Renal pelvis (tissue), 4 donors: ENCODE results near the gene BCL6B. TPM values are rescaled to one million over a fixed set of nuclear protein-coding genes. Genes with fewer than 3 reads are reported as not detected.
"Not testable (repeated sequence)": the region's sequence is repeated elsewhere in the genome, so short reads cannot be mapped to it uniquely, and the experiment has no call there.

ENCODE experiments used
- DNase-seq: peaks from one replicate; pipeline ENCODE4 v3.0.0-alpha.2; 2013
- polyA plus RNA-seq, 3 donors: library from polyadenylated mRNA; unstranded; fragments of 120-200 nt; gene quantifications; one replicate each; pipeline ENCODE4 v1.2.1, GENCODE V29; 2013; ENCODE audit not compliant: insufficient read length in 3 of 3

Gene BCL6B
- polyA plus RNA-seq, 3 donors = 24.7 to 30.0 (median 25.5) TPM

DNA sequence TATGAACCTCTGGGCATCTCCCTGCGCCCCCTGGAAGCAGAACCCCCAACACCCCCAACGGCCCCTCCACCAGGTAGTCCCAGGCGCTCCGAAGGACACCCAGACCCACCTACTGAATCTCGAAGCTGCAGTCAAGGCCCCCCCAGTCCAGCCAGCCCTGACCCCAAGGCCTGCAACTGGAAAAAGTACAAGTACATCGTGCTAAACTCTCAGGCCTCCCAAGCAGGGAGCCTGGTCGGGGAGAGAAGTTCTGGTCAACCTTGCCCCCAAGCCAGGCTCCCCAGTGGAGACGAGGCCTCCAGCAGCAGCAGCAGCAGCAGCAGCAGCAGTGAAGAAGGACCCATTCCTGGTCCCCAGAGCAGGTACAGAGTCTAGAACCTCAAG is 1.5 kb downstream of the BCL6B start:
- no peak for DNase-seq

DNA sequence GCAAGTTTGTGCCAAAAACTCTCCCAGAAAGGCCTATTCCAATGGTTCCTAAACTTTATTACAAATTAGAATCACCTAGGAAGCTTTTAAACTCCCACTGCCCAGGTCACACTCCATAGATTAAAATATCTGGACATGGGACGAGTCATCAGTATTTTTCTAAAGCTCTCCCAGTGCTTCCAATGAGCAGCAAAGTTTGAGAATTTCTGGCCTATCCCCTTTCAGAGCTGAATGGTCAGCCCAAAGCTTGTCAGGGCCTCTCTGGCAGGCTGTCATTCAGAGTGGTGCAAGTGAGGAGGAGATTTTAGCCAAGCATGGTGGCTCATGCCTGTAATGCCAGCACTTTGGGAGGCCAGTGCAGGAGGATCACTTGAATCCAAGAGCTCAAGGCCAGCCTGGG is 2.4 kb downstream of the BCL6B start:
- DNase-seq = no peak

DNA sequence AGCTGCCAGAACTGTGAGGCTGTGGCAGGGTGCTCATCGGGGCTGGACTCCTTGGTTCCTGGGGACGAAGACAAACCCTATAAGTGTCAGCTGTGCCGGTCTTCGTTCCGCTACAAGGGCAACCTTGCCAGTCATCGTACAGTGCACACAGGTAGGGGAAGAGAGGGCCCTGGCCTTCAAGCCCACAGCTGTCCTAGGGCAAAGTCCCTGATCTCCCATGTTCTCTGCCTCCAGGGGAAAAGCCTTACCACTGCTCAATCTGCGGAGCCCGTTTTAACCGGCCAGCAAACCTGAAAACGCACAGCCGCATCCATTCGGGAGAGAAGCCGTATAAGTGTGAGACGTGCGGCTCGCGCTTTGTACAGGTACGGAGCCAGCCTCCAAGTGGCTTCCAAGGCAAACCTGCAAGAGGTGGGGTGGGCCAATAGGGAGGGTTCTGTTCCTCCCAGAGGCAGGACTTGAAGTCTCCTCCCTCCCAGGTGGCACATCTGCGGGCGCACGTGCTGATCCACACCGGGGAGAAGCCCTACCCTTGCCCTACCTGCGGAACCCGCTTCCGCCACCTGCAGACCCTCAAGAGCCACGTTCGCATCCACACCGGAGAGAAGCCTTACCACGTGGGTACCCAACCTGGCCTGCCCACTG is 3.7 kb downstream of the BCL6B start:
- no peak for DNase-seq

DNA sequence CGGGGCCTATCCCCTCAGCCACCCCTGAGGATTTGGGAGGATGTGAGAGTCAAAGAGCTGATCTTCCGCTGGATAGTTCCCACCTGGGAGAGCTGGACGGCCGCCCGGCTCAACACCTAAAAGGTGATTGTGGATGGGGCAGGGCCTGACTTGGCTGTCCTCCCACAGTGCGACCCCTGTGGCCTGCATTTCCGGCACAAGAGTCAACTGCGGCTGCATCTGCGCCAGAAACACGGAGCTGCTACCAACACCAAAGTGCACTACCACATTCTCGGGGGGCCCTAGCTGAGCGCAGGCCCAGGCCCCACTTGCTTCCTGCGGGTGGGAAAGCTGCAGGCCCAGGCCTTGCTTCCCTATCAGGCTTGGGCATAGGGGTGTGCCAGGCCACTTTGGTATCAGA is 4.5 kb downstream of the BCL6B start:
- no peak for DNase-seq

DNA sequence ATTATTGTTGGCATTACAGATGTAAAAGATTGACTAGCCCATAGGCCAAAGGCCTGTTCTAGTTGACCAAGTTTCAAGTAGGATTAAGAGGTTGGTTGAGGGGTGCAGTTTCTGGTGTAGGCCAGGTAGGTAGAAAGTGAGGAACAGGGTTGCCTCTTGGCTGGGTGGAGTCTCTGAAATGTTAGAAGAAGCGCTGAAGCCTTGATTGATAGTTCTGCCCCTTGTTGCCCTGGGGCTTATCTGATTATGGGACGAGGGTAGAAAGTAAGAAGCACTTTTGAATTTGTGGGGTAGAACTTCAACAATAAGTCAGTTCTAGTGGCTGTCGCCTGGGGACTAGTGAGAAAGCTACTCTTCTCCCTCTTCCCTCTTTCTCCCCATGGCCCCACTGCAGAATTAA is 6.2 kb downstream of the BCL6B start:
- no peak for DNase-seq

DNA sequence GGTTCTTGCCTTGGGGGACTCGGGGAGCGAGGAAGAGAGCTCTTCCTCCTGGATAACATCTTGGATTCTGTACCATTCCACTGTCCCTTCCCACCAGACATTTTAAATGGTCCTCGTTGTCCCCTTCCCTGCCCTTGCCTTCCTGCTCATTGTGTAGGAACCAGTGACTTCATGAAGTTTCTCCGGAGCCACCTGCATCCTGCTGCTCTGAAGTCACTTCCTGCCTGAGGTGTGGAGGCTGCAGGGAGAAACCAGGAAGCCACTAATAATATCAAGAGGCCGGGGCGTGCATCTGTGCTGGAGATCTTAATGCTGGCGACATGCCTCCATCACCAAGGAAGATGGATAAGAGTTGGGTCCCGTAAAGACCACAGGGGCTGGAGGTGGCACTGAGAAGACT is 6.8 kb downstream of the BCL6B start:
- no peak for DNase-seq

DNA sequence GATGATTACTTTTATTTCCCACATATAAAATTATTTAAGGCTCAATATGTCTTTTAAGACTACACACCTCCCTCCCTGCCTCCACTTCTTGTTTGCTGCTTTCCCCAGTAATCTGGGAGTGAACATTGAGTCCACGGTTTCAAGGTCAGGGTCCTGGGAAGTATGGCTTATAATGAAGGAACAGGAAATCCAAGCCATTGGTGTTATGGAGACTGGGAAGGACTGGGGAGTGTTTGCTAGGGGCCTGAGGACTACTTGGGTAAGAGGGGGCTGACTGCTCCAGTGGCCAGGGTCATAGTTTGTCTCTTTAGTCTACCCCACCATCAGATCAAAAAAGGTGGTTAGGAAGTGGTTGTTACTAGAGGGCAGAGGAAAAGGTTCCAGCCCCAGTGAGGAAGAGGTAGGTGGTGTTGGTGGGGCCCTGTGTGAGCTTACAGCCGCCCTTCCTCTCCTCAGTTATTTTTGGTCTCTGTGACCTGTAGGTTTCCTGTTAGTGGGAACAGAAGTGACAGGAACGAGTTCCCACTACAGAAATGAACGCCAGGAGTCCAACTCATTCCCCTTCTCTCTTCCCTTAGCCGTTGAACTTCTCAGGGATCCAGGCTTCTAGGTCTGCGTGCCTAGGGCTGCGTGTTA is 12.2 kb downstream of the BCL6B start:
- DNase-seq = no peak

DNA sequence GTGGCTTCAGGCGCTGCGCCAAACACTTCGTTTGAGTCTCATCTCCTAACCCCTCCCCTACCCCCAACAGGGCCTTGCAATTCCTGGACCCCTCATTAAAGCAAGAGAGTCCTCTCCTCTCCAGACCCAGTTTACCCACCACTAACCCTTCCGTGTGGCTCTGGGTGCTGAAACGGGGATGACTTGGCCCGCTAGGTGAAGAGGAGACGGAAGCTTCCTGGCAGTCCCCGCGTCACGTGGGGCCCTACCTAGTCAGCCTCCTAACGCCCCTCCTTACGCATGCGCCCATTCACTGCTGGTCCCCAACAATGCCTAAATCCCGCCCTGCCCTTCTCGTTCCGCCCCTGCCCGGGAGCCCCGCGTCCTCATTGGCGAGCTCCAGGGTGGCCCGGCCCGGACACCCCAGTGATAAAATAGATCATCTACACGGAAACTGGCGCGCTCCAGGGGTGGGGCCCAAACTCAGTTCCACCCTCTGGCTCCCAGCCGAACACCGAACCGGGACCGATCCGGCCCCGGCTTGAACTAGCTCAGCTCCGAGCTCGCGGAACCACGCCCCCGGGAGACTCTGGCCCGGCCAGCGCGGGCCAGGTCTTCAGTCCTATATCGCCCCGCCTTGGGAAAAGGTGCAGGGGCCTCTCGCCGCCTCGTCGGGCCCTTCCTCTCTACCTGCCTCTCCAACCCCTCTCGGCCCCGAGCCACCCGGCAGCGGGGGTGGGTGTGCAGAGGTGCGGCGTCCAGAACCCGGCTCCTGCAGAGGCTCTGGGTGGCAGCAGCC is 12.9 kb downstream of the BCL6B start, which contains the start of gene SLC16A13:
SLC16A13 (plus strand) TSS at position 425 of the 778 bp plus-strand sequence. CDS start 368 bp downstream, outside the sequence.
- peak; percentile 94 for DNase-seq

DNA sequence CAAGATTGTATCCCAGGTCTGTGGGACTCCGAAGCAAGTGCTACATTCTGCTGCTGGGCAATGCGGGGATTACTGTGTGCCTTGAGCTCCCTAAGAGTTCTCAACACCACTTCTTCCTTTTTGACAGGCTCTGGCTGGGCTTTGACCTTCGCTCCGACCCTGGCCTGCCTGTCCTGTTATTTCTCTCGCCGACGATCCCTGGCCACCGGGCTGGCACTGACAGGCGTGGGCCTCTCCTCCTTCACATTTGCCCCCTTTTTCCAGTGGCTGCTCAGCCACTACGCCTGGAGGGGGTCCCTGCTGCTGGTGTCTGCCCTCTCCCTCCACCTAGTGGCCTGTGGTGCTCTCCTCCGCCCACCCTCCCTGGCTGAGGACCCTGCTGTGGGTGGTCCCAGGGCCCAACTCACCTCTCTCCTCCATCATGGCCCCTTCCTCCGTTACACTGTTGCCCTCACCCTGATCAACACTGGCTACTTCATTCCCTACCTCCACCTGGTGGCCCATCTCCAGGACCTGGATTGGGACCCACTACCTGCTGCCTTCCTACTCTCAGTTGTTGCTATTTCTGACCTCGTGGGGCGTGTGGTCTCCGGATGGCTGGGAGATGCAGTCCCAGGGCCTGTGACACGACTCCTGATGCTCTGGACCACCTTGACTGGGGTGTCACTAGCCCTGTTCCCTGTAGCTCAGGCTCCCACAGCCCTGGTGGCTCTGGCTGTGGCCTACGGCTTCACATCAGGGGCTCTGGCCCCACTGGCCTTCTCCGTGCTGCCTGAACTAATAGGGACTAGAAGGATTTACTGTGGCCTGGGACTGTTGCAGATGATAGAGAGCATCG is 15.4 kb downstream of the BCL6B start:
- DNase-seq = no peak

DNA sequence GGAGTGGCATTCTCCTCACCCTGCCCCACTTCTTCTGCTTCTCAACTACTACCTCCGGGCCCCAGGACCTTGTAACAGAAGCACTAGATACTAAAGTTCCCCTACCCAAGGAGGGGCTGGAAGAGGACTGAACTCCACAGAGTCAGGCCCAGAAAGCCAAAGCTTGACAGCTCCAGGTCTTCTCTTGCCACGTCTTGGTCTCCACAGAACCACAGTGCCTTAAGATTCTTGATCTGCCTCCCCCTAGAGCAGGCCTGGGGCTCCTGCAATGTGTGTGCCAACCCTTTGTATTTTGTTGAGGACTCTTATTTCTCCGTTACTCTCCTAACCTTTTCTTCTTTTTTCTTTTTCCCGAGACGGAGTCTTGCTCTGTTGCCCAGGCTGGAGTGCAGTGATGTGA is 17.0 kb downstream of the BCL6B start:
- DNase-seq = no peak

DNA sequence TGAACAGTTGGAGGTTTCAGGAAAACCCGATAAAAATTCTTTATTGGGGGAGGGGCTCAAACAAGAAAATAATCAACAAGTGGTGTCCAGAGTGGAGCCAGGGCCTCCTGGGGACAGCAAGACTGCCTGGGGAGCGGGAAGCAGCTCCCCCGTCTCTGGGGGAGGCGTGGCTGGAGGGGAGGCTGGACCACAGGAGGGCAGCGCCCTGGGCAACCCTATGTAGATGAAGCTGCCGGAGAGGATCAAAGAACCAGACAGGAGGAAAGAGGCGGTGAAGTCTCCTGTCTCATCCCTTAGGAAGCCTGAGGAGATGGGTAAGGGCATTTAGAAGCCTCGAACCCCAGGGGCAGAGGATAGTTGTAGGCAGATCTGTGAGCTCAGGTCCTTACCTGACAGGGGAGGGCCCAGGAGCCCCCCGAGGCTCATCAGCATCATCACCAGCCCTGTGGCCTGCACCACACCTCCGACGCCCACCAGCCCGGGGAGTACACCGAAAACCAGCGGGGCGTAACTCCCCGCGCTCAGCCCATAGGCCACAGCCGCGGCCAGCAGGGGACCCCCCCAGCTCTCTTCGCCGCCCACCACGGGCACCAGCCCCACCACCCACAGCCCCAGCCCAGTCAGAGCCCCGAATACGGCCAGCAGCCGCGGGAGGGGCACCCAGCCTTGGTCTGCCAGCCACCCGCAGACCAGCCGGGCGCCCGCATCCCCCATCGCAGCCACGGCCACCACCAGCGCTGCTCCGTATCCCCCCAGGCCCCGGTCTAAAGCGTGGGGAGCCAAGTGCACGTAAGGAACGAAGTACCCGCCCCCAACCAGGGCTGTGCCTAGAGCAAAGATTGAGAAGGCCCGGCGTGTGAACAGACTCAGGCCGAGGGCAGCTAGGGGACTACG is 19.0 kb downstream of the BCL6B start:
- DNase-seq = peak; percentile 33

DNA sequence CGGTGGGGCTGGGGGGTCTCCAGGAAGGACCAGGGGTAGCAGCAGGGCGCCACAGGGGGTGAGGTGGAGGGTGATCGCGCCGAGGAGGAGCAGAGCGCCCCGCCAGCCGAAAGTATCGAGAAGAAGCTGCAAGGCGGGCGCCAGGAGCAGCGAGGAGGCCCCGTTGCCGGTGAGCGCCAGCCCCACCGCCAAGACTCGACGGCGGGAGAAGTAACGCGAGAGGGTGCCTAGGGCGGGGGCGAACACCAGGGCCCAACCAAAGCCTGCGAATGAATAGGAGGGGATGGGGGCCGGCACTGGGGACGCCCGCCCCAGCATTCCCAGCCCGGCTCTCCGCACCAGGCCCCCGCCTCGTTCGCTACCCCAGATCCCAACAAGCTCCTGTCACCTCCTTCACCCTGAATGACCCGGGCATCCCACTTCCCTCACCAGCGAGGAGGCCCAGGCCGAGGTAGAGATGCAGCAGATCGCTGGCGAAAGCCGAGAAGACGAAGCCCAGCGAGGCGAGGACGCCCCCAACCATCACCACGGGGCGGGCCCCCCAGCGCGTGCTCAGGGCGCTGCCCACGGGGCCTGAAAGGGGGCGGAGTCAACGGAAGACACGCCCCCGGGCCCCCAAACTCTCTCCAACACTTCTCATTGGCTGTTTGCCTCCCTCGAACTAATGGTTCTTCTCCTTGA is 19.8 kb downstream of the BCL6B start:
- peak; percentile 14 for DNase-seq

DNA sequence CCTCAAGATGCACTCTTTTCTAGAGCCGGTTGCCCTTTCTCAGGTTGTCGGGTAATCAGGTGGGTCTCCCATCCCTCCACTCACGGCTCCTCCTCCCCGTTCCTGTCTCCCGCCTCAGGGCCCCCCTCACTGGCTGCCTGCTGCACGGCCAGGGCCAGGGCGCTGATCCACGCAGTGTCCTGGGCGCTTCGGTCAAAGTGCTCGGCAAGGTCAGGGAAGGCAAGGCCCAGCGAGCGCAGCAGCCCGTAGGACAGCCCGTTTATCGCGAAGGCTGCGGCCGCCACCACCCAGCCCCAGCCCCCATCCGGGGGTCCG is 20.3 kb downstream of the BCL6B start:
- DNase-seq = no peak

DNA sequence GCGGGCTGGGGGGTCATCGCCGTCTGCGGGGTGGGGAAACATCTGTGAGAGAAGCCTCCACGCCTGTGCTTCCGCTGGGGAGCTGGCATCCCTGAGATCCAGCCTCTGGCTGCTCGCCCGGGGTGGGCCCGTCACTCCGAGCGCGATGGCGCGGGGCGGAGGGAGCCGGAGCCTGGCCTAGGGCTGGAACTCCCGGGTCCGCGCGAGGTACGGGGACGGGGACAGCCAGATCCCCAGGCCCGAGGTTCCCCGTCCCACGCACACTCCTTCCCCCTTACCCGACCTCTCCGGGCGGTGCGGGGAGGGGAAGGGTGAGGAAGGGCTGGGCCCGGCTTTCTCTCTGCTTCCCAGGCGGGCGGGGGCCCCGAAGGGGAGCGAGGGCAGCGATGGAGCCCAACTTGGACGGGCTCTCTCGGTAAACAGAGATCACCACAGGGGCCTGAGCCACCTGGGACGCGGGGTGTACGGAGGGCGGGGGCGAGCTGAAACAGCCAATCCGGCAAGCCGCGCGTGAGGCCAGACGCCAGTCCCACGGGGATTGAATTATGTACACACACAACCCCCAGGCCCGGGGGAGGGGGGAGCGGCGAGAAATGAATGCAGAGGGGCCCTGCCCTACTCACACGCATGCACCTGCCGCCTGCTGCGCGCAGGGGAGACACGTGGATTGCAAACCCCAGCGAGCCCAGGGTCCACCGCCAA is 20.8 kb downstream of the BCL6B start, which contains the start of gene SLC16A11:
SLC16A11 (minus strand) TSS at position 596 of the 702 bp plus-strand sequence; CDS start at position 17, 579 bp downstream.
- DNase-seq = peak; percentile 19

DNA sequence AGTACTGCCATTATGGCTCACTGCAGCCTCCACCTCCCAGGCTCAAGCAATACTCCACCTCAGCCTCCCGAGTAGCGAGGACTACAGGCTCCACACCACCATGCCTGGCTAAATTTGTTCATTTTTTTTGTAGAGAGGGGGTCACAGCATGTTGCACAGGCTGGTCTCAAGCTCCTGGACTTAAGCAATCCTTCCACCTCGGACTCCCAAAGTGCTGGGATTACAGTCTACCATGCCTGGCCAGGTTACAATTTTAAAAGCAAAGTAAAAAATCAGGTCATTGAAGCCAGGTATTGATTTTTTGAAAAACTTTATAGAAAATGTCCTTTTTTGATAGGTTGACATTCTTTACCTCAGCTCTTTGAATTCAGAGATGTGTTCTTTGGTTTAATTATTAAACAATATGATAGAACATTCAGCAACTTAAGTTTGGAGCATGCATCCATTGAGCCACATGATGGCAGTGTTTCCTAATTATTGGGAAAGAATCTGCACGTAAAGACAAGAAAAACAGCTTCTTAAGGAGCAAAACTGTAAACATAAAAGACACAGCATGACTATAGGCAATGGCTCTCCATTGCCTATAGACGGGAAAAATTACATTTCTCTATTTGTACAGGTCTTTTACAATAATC is 22.8 kb downstream of the BCL6B start:
- DNase-seq = peak; percentile 79

DNA sequence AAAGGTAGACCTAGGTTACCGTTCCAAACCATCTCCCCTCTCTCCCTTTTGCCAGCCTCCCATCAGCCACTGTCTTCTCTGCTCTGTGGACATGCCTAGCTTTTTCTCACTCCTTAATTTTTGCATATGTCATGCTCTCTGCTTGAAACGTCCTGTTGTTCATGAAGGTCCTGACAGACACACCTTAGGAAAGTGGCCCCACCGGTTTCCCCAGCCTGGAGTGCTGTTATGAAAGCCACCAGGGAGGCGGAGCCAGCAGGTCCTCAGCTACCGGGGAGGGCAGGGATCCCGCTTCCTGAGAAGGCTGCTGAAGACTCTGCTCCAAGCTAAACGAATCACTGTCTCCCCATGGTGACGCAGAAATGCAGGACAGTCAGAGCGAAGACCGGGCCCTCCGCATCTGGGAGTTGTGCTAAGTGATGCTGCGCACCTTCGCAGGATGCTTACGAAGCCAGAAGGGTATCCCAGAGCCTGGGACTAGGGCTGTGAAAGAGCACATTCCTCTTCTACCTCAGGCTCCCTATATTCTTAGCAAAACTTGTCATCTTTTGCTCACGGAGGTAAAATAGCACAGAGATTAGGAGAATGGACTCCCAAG is 23.4 kb downstream of the BCL6B start:
- peak; percentile 44 for DNase-seq

DNA sequence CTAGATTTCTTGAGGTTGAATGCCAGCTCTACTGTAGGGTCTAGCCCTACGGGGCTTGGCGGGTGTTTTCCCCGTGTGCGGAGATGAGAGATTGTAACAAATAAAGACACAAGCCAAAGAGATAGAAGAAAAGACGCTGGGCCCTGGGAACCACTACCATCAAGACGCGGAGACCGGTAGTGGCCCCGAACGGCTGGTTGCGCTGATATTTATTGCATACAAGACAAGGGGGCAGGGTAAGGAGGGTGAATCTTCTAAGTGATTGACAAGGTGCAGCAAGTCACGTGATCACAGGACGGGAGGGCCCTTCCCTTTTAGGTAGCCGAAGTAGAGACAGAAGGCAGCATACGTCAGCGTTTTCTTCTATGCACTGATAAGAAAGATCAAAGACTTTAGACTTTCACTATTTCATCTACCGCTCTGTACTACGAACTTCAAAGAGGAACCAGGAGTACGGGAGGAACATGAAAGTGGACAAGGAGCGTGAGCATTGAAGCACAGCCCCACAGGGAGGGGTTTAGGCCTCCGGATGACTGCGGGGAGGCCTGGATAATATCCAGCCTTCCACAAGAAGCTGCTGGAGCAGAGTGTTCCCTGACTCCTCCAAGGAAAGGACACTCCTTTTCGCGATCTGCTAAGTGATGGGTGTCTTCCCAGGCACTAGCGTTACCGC is 24.0 kb downstream of the BCL6B start:
- DNase-seq = not testable (repeated sequence)

DNA sequence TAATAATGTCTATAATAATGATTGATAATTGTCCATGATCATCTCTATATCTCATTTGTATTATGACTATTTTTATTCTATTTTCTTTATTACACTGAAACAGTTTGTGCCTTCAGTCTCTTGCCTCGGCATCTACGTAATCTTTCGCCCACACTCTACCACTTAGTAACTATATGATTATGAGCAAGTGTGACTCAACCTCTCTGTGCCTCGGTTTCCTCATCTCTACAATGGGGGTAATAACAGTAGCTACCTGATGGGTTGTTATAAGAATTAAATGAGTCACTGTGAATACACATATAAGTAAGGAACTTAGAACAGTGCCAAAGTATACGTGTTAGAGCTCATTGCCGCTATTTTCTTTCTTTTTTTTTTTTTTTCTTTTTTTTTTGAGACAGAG is 24.7 kb downstream of the BCL6B start:
- no peak for DNase-seq
